D721Med (cell line): ENCODE data around the gene TOX2.

ENCODE experiments used
- DNase-seq: peaks from one replicate; pipeline ENCODE4 v3.0.0; 2011; ENCODE audit warnings: low spot score; ENCODE audit not compliant: insufficient read length
- FAIRE-seq: peaks from 2 replicates; lab custom pipeline; 2011; peaks lifted over from hg19 to GRCh38; lab: Jason Lieb, UNC
- TF ChIP-seq, protein P1 (sequence below): IDR thresholded peaks from 2 replicates; pipeline ENCODE4 v1.5.1; 2012; ENCODE audit warnings: mild to moderate bottlenecking, control low read depth; ENCODE audit not compliant: insufficient read depth; ENCODE audit errors: missing control alignments

TOX2 gene

DNA sequence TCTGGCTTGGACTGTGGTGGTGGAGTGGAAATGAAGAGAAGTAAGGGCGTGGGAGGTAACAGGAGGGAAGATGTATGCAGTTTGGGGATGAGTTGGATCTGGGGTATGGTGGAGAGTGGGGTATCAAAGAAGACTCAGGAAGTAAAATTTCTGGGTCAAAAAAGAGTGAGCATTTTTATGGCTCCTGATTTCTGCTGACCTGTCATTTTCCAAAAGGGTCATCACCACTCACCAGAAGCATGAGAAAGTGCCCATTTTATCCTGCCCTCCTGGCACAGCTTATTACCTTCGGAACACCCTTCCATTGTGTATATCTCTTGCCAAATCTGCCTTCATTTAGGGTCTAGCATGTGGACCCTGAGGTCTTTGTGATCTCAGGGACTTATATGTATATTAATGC is 17.3 kb downstream of the TOX2 start:
- FAIRE-seq, result no peak
- DNase-seq, result no peak
- TF ChIP-seq, protein P1, sequence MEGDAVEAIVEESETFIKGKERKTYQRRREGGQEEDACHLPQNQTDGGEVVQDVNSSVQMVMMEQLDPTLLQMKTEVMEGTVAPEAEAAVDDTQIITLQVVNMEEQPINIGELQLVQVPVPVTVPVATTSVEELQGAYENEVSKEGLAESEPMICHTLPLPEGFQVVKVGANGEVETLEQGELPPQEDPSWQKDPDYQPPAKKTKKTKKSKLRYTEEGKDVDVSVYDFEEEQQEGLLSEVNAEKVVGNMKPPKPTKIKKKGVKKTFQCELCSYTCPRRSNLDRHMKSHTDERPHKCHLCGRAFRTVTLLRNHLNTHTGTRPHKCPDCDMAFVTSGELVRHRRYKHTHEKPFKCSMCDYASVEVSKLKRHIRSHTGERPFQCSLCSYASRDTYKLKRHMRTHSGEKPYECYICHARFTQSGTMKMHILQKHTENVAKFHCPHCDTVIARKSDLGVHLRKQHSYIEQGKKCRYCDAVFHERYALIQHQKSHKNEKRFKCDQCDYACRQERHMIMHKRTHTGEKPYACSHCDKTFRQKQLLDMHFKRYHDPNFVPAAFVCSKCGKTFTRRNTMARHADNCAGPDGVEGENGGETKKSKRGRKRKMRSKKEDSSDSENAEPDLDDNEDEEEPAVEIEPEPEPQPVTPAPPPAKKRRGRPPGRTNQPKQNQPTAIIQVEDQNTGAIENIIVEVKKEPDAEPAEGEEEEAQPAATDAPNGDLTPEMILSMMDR, result no peak

DNA sequence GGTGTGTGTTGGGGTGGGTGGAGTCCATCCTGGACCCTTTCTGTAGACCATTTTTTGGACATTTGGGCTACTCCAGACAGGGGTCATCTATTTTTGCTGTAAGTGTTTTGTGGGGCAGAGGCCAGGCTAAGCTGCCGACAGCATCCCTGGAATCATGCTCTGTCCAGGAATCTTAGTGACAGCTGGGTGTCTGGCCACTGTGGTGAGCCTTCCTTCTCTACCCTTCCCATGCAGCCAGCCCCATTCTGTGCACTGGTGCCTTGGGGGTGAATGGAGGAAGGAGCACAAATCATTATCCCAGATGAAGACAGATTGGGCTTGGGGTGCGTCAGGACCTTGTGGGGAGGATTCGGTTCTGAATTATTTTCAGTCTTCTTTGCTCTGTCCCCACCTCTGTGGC is 20.2 kb downstream of the TOX2 start:
- TF ChIP-seq, protein P1, result no peak
- FAIRE-seq (no peak), DNase-seq (no peak)

DNA sequence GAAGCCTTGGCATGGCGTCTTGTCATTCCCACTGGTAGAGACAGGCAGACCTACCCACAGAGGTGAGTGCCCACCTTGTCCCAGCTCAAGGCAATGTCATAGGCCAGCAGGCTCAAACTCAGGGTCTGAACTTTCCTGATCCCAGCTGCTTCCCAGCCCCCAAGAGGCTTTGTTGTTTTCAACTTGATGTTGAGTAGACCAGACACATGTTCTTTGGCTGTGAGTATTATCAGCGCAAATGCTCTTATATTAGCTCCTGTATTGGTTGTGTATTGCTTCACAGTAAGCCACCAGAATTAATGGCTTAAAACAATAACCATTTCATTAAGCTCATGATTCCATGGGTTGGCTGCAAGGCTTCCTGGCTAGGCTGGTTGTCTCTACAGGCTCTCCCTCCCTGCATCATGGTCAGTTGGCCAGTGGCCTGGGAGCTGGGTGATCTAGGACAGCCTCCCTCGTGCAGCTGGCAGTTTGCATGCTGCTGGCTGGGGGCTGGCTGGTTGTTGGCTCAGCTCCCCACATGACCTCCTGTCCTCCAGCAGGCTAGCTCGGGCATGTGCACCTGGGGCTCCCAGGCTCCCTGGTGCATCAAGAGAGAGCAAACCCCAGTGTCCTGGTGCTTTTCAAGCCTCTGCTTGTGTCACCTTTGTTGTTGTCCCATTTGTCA is 21.6 kb downstream of the TOX2 start:
- no peak for FAIRE-seq
- no peak for DNase-seq
- TF ChIP-seq, protein P1, result no peak

DNA sequence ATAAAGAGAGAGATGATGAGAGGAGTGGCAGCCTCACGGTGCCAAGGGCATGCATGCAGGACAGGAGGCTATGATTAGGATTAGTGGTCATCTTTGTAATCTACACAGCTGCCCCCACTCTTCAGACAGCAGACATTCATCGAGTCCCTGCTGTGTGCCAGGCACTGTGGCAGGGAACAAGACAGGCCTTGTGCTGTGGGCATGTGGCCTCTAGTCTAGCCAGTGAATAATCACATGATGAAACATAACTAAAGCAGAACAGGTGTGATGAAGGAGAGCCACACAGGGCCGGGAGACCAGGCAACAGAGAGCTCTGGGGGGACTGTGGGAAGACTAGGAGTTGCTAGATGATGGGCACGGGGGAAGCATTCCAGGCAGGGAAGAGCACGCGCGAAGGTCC is 22.2 kb downstream of the TOX2 start:
- TF ChIP-seq, protein P1, result no peak
- no peak for FAIRE-seq
- DNase-seq, result no peak

DNA sequence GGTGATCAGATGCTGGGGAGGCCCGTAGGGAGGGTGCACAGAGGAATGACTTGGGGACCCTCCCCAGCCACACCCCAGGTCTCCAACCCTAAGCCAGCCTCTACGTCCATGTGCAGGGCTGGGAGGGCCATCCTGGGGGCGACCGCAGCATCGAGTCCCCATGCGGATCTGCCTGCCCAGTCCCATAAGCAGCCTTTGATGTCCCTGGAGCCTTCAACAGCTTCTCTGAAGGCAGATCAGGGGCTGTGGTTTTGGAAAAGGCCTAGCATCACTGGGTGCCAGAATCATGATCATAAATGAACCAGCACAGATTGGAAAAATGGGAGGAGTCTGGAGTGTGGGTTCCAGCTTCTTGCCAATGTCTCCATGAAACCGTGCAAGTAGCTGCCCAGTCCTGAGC is 22.9 kb downstream of the TOX2 start:
- TF ChIP-seq, protein P1, result no peak
- no peak for FAIRE-seq
- no peak for DNase-seq

DNA sequence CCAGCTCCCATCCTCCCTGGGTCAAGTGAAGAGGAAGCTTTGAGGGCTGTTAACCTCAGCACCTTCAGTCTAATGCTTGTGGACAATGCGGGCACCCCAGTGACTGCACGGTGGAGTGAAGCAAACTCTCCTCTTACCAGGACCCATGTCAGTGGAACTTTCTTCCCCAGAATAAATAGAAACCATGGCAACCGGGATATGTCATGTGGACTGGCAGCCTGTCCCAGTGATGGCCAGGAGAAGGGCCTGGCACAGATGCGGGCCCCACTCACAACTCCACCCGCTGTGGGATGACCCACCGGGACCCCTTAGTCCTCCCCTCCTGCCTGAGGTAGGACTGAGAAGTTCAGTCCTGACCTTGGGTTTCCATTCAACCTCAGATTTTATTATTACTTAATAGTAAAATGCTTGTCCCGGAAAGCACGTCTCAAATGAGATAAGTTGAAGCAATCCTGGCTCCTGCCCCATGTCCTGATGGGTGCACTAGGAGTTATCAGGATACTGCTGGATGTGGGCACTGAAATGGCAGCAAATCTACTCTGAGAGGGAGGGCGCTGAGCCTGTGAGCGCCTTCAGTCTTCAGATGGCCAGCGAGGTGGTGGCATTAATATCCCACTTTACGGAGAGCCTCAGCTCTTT is 23.5 kb downstream of the TOX2 start:
- DNase-seq (no peak), FAIRE-seq (no peak)
- TF ChIP-seq, protein P1, result no peak
